ENCODE results near the gene VAV3. TPM values are rescaled to one million over a fixed set of nuclear protein-coding genes. Genes with fewer than 3 reads are reported as not detected.

VAV3 gene
- total RNA-seq, 1 experiment from 2014 or later, result not detected

DNA sequence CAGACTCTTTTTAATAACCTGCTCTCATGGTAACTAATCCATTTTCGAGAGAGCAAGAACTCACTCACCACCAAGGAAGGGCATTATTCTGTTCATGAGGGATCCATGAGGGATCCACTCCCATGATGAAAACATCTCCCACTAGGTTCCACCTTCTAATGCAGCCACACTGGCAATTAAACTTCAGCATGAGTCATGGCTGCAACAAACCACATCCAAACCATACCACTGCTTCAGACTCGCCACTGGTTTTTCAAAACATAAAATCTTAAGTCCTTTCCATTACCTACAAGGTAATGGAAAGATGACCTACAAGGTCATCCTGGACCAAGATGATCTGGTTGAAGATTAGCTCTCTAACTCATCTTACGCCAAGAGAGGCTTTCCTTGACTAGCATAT lies 405.1 kb downstream of the VAV3 start:
- intact Hi-C loops (cut with micrococcal nuclease), result no loop called here
- ATAC-seq (no peak), DNase-seq (ENCODE audit: low read depth, low spot score) (no peak)
- H3K9ac ChIP-seq (ENCODE audit: low read length), result no peak overlapping the region
- no peaks in the 10 kb centered on the region for H3K36me3 ChIP-seq (ENCODE audit: control insufficient read depth in 1 of 2, insufficient read depth in 2 of 2, low read length in 2 of 2)
- no peaks in the 10 kb centered on the region for H3K79me2 ChIP-seq (ENCODE audit: insufficient read depth, low read length)
- H2AFZ ChIP-seq (ENCODE audit: low read depth, low read length, poor library complexity, severe bottlenecking), result no peak overlapping the region
- RAD21 ChIA-PET (ENCODE audit: low non-redundant PET in 1 of 2, low total read pairs in 2 of 2, uncharacterized antibody in 2 of 2, unreplicated experiment in 2 of 2), result no interaction called here
- H3K9me3 ChIP-seq (ENCODE audit: control insufficient read depth in 1 of 2, insufficient read depth in 1 of 2, low read depth in 1 of 2, low read length in 2 of 2), result peaks cover 0 to 6% of the 10 kb centered on the region in 2 experiments; a peak in 2 of 4 replicates
- no peaks in the 10 kb centered on the region for H3K9me2 ChIP-seq (ENCODE audit: insufficient read depth)
- H3K27ac ChIP-seq (ENCODE audit: low read depth, low read length), result no peak overlapping the region
- no peaks in the 10 kb centered on the region for H4K20me1 ChIP-seq (ENCODE audit: insufficient read depth)
- TF ChIP-seq SP1 (IDR thresholded peaks at IDR 0.05; ENCODE audit: low read depth), result no peak
- TF ChIP-seq, protein P1, sequence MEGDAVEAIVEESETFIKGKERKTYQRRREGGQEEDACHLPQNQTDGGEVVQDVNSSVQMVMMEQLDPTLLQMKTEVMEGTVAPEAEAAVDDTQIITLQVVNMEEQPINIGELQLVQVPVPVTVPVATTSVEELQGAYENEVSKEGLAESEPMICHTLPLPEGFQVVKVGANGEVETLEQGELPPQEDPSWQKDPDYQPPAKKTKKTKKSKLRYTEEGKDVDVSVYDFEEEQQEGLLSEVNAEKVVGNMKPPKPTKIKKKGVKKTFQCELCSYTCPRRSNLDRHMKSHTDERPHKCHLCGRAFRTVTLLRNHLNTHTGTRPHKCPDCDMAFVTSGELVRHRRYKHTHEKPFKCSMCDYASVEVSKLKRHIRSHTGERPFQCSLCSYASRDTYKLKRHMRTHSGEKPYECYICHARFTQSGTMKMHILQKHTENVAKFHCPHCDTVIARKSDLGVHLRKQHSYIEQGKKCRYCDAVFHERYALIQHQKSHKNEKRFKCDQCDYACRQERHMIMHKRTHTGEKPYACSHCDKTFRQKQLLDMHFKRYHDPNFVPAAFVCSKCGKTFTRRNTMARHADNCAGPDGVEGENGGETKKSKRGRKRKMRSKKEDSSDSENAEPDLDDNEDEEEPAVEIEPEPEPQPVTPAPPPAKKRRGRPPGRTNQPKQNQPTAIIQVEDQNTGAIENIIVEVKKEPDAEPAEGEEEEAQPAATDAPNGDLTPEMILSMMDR (IDR thresholded peaks at IDR 0.05 in 2 of 3, conservative IDR thresholded peaks at IDR 0.05 in 1 of 3; ENCODE audit: borderline replicate concordance in 1 of 3, insufficient read depth in 1 of 3, low read depth in 2 of 3, low read length in 2 of 3), result no peak
- no peak for TF ChIP-seq TCF7L2 (IDR thresholded peaks at IDR 0.05; ENCODE audit: borderline replicate concordance, extremely low read depth, insufficient read depth, insufficient read length)
- TF ChIP-seq JUND (IDR thresholded peaks at IDR 0.05), result no peak
- TF ChIP-seq YY1 (IDR thresholded peaks at IDR 0.05; ENCODE audit: extremely low read depth, insufficient replicate concordance, low read depth, low read length), result no peak
- no peak for TF ChIP-seq SIN3A (IDR thresholded peaks at IDR 0.05; ENCODE audit: low read depth)
- no peak for TF ChIP-seq EZH2 (IDR thresholded peaks at IDR 0.05)
- TF ChIP-seq ZFX (IDR thresholded peaks at IDR 0.05), result no peak
- TF ChIP-seq ZNF274 (IDR thresholded peaks at IDR 0.05; ENCODE audit: low read depth, low read length), result no peak
- TF ChIP-seq, protein P2, sequence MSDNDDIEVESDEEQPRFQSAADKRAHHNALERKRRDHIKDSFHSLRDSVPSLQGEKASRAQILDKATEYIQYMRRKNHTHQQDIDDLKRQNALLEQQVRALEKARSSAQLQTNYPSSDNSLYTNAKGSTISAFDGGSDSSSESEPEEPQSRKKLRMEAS (IDR thresholded peaks at IDR 0.05), result no peak
- TF ChIP-seq FOSL1 (IDR thresholded peaks at IDR 0.05; ENCODE audit: low read depth), result no peak
- TF ChIP-seq CEBPB (IDR thresholded peaks at IDR 0.05; ENCODE audit: low read depth), result no peak
- no peak for TF ChIP-seq POLR2AphosphoS5 (IDR thresholded peaks at IDR 0.05; ENCODE audit: low read depth, low read length)
- no peak for TF ChIP-seq SRF (IDR thresholded peaks at IDR 0.05; ENCODE audit: low read depth)
- no peak for TF ChIP-seq ELF1 (IDR thresholded peaks at IDR 0.05; ENCODE audit: borderline replicate concordance, low read depth)
- TF ChIP-seq EZH2phosphoT487 (IDR thresholded peaks at IDR 0.05; ENCODE audit: borderline replicate concordance), result no peak
- TF ChIP-seq RAD21 (IDR thresholded peaks at IDR 0.05; ENCODE audit: low read depth), result no peak
- no peak for TF ChIP-seq EGR1 (IDR thresholded peaks at IDR 0.05; ENCODE audit: low read depth)
- TF ChIP-seq, protein P3, sequence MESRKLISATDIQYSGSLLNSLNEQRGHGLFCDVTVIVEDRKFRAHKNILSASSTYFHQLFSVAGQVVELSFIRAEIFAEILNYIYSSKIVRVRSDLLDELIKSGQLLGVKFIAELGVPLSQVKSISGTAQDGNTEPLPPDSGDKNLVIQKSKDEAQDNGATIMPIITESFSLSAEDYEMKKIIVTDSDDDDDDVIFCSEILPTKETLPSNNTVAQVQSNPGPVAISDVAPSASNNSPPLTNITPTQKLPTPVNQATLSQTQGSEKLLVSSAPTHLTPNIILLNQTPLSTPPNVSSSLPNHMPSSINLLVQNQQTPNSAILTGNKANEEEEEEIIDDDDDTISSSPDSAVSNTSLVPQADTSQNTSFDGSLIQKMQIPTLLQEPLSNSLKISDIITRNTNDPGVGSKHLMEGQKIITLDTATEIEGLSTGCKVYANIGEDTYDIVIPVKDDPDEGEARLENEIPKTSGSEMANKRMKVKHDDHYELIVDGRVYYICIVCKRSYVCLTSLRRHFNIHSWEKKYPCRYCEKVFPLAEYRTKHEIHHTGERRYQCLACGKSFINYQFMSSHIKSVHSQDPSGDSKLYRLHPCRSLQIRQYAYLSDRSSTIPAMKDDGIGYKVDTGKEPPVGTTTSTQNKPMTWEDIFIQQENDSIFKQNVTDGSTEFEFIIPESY (IDR thresholded peaks at IDR 0.05; ENCODE audit: extremely low read depth, insufficient replicate concordance, low read length), result no peak
- no peak for TF ChIP-seq POLR2A (IDR thresholded peaks at IDR 0.05; ENCODE audit: borderline replicate concordance, extremely low read depth, insufficient read depth, insufficient read length)
- CTCF ChIA-PET, result no interaction called here
- no peaks in the 10 kb centered on the region for H3K27me3 ChIP-seq (ENCODE audit: insufficient read depth, low read length)
- no peak overlapping the region for H3K4me2 ChIP-seq (ENCODE audit: low read length)
- no peak overlapping the region for H3K4me3 ChIP-seq (replicated peaks in 1 of 2; ENCODE audit: low read depth in 1 of 2, low read length in 2 of 2)
- POLR2A ChIA-PET, result no interaction called here
- H3K4me1 ChIP-seq (ENCODE audit: control insufficient read depth in 1 of 2, insufficient read depth in 2 of 2, low read length in 2 of 2), result no peaks in the 10 kb centered on the region
- no TSS peak for BruUV-seq (replicated peaks)
